CD14-positive monocyte (primary cell): Measurements from ENCODE around the gene MYO1D. TPM values are rescaled to one million over a fixed set of nuclear protein-coding genes. Genes with fewer than 3 reads are reported as not detected.

Source experiments
- DNase-seq, 3 donors: peaks; one replicate each; pipeline ENCODE4 v3.0.0-alpha.2; 2011 to 2022
- H2AFZ ChIP-seq: 2 replicates; pipeline ENCODE4 v1.6.0; 2012; ENCODE audit warnings: mild to moderate bottlenecking, low read depth, low read length, inconsistent platforms; ENCODE audit not compliant: insufficient read depth, poor library complexity, severe bottlenecking
- H3K27ac ChIP-seq, 2 donors: 1 replicate in 1 of 2; 2 replicates in 1 of 2; pipeline ENCODE4 v1.5.1; 2012 to 2013; ENCODE audit warnings: low read length in 2 of 2, control low read depth in 1 of 2, inconsistent platforms in 1 of 2, low read depth in 1 of 2, mild to moderate bottlenecking in 1 of 2
- H3K27me3 ChIP-seq, 2 donors: one replicate each; pipeline versions ENCODE4 v1.6.0 to v1.6.1; 2011 to 2013; ENCODE audit warnings: low read length in 2 of 2; ENCODE audit not compliant: control insufficient read depth in 2 of 2, insufficient read depth in 2 of 2
- H3K36me3 ChIP-seq, 2 donors: replicated peaks in 1 of 2; 1 replicate in 1 of 2; 2 replicates in 1 of 2; pipeline versions ENCODE4 v1.5.1 to v1.6.1; 2012 to 2013; ENCODE audit warnings: low read length in 2 of 2, control low read depth in 1 of 2, inconsistent platforms in 1 of 2, mild to moderate bottlenecking in 1 of 2; ENCODE audit not compliant: insufficient read depth in 2 of 2, control insufficient read depth in 1 of 2
- H3K4me1 ChIP-seq, 2 donors: 1 replicate in 1 of 2; 2 replicates in 1 of 2; pipeline versions ENCODE4 v1.5.1 to v1.6.1; 2012 to 2013; ENCODE audit warnings: low read length in 2 of 2, control low read depth in 1 of 2, inconsistent platforms in 1 of 2, mild to moderate bottlenecking in 1 of 2, moderate library complexity in 1 of 2; ENCODE audit not compliant: insufficient read depth in 2 of 2, control insufficient read depth in 1 of 2
- H3K4me2 ChIP-seq: replicated peaks from 2 replicates; pipeline ENCODE3; 2012; ENCODE audit warnings: low read length, moderate library complexity, mild to moderate bottlenecking; ENCODE audit not compliant: poor library complexity, severe bottlenecking; ENCODE audit errors: extremely low read depth
- H3K4me3 ChIP-seq, 3 experiments: fragments of 200-600 bp in 1 of 3; sonication (generic) in 1 of 3; replicated peaks in 1 of 3; 1 replicate in 2 of 3; 2 replicates in 1 of 3; pipeline ENCODE4 v1.5.1; 2011 to 2013; ENCODE audit warnings: low read length in 3 of 3, mild to moderate bottlenecking in 3 of 3, control low read depth in 2 of 3, low read depth in 2 of 3, inconsistent platforms in 1 of 3, moderate library complexity in 1 of 3
- H3K79me2 ChIP-seq: 2 replicates; pipeline ENCODE4 v1.6.0; 2012; ENCODE audit warnings: mild to moderate bottlenecking, control low read depth, inconsistent platforms, low read length, moderate library complexity; ENCODE audit not compliant: insufficient read depth
- H3K9ac ChIP-seq: 2 replicates; pipeline ENCODE4 v1.6.0; 2017; ENCODE audit warnings: low read length, mild to moderate bottlenecking; ENCODE audit not compliant: insufficient read depth, poor library complexity, severe bottlenecking
- H3K9me3 ChIP-seq, 2 donors: replicated peaks in 1 of 2; 1 replicate in 1 of 2; 2 replicates in 1 of 2; pipeline versions ENCODE4 v1.5.1 to v1.6.1; 2012 to 2013; ENCODE audit warnings: low read length in 2 of 2, control low read depth in 1 of 2; ENCODE audit not compliant: control insufficient read depth in 1 of 2, insufficient read depth in 1 of 2
- H4K20me1 ChIP-seq: 2 replicates; pipeline ENCODE4 v1.6.0; 2012; ENCODE audit warnings: mild to moderate bottlenecking, low read length, control low read depth, moderate library complexity; ENCODE audit not compliant: insufficient read depth
- H3K27ac Mint-ChIP-seq, 7 donors: one replicate each; pipeline ENCODE4 v1.8.0; 2020; ENCODE audit warnings: mild to moderate bottlenecking in 7 of 7, mixed read lengths in 7 of 7, moderate library complexity in 6 of 7, inconsistent platforms in 2 of 7
- H3K27me3 Mint-ChIP-seq, 3 donors: one replicate each; pipeline ENCODE4 v1.8.0; 2021 to 2022; ENCODE audit warnings: low read depth in 3 of 3, mild to moderate bottlenecking in 3 of 3, mixed read lengths in 3 of 3, moderate library complexity in 3 of 3, inconsistent platforms in 1 of 3
- H3K36me3 Mint-ChIP-seq, 2 donors: one replicate each; pipeline ENCODE4 v1.8.0; 2020; ENCODE audit warnings: mixed read lengths in 2 of 2, inconsistent platforms in 1 of 2, mild to moderate bottlenecking in 1 of 2
- H3K4me1 Mint-ChIP-seq: one replicate; pipeline ENCODE4 v1.8.0; 2020; ENCODE audit warnings: mild to moderate bottlenecking, mixed read lengths
- H3K4me3 Mint-ChIP-seq, 2 donors: one replicate each; pipeline ENCODE4 v1.8.0; 2020; ENCODE audit warnings: mild to moderate bottlenecking in 2 of 2, mixed read lengths in 2 of 2, moderate library complexity in 1 of 2
- H3K9me3 Mint-ChIP-seq, 7 donors: one replicate each; pipeline ENCODE4 v1.8.0; 2020 to 2022; ENCODE audit warnings: mixed read lengths in 7 of 7, mild to moderate bottlenecking in 6 of 7, moderate library complexity in 6 of 7, inconsistent platforms in 2 of 7
- CTCF ChIP-seq: fragments of 200-600 bp; IDR thresholded peaks from one replicate; pipeline ENCODE4 v1.8.0; 2022; ENCODE audit warnings: antibody characterized with exemption, mild to moderate bottlenecking
- whole genome bisulfite sequencing: methylation state at CpG from one replicate; pipeline ENCODE4 v1.1.5; 2013; ENCODE audit warnings: missing lambda C conversion rate; ENCODE audit not compliant: insufficient coverage; 5-methylcytosine and 5-hydroxymethylcytosine counted together
- intact Hi-C, 2 donors: fragments of 100-400 bp; cut with micrococcal nuclease; formaldehyde crosslinking; loops; one replicate each; pipeline versions ENCODE4 v1.15.0 to v1.15.1; 2023
- polyA plus RNA-seq, 3 donors: library from polyadenylated mRNA; depleted of rRNA in 1 of 3; unstranded in 2 of 3; stranded (reverse) in 1 of 3; fragments of 300-500 nt in 2 of 3; fragments of >200 nt in 1 of 3; fragmentation: Illumina TruSeq in 2 of 3; gene quantifications; 1 replicate in 2 of 3; 2 replicates in 1 of 3; pipeline ENCODE4 v1.2.3, GENCODE V29; 2012 to 2021

The MYO1D gene
- polyA plus RNA-seq, 3 donors = 0.22 to 0.39 (median 0.26) TPM

GRCh38 chr17:32621612-32622312 lies 255.2 kb downstream of the MYO1D start:
- H3K79me2 ChIP-seq = no peaks in the 10 kb centered on the region
- WGBS = 91% methylated on average over 2 of the region's 3 CpGs
- TF ChIP-seq CTCF = no peak
- no peaks in the 10 kb centered on the region for H3K36me3 Mint-ChIP-seq
- no peak overlapping the region for H3K4me3 ChIP-seq
- no peaks in the 10 kb centered on the region for H3K9me3 ChIP-seq
- H3K4me1 Mint-ChIP-seq = no peaks in the 10 kb centered on the region
- H3K27me3 Mint-ChIP-seq = peaks cover 0 to 5% (median 0%) of the 10 kb centered on the region in 3 donors
- H3K4me2 ChIP-seq = no peak overlapping the region
- no peak overlapping the region for H3K27ac ChIP-seq
- no peak for DNase-seq
- intact Hi-C loops = no loop called here
- H3K9ac ChIP-seq = no peak overlapping the region
- no peak overlapping the region for H3K4me3 Mint-ChIP-seq
- H3K27ac Mint-ChIP-seq = no peak overlapping the region
- H4K20me1 ChIP-seq = no peaks in the 10 kb centered on the region
- no peaks in the 10 kb centered on the region for H3K36me3 ChIP-seq
- H3K4me1 ChIP-seq = no peaks in the 10 kb centered on the region
- no peak overlapping the region for H2AFZ ChIP-seq
- H3K9me3 Mint-ChIP-seq = no peaks in the 10 kb centered on the region
- no peaks in the 10 kb centered on the region for H3K27me3 ChIP-seq

- no peak overlapping the region for H3K9ac ChIP-seq
- Mint-ChIP-seq H3K27me3 (peaks cover 4 to 5% (median 4%) of the 10 kb centered on the region in 3 donors), H3K4me3 (no peak overlapping the region), H3K9me3 (no peaks in the 10 kb centered on the region), H3K4me1 (no peaks in the 10 kb centered on the region), H3K27ac (no peak overlapping the region), H3K36me3 (no peaks in the 10 kb centered on the region)
- intact Hi-C loops = no loop called here
- H3K27ac ChIP-seq = no peak overlapping the region
- no peaks in the 10 kb centered on the region for H3K36me3 ChIP-seq
- no peak overlapping the region for H2AFZ ChIP-seq
- no peak for TF ChIP-seq CTCF
- H3K4me2 ChIP-seq = no peak overlapping the region
- H3K4me3 ChIP-seq = no peak overlapping the region
- H4K20me1 ChIP-seq = no peaks in the 10 kb centered on the region
- no peaks in the 10 kb centered on the region for H3K27me3 ChIP-seq
- no peak for DNase-seq
- H3K79me2 ChIP-seq = no peaks in the 10 kb centered on the region
- WGBS = 94% methylated on average over 3 of the region's 3 CpGs
- H3K4me1 ChIP-seq = no peaks in the 10 kb centered on the region
- no peaks in the 10 kb centered on the region for H3K9me3 ChIP-seq
These were observed 261.6 kb downstream of the MYO1D start for GRCh38 chr17:32615326-32615725.
